Upper lobe of left lung (tissue), 4 donors: ENCODE measurements around the gene GPR55.

Experiments
- POLR2A ChIP-seq, 4 donors: fragments of 450-650 bp; IDR thresholded peaks; one replicate each; pipeline ENCODE4 v1.5.1; 2016 to 2017; ENCODE audit warnings: antibody characterized with exemption in 4 of 4, mild to moderate bottlenecking in 2 of 4
- TF ChIP-seq, protein P1 (sequence below), 6 experiments: fragments of 450-650 bp in 4 of 6; fragments of 200-600 bp in 2 of 6; sonication (generic) in 2 of 6; IDR thresholded peaks; one replicate each; pipeline ENCODE4 v1.5.1; 2016 to 2019; ENCODE audit warnings: antibody characterized with exemption in 6 of 6

DNA sequence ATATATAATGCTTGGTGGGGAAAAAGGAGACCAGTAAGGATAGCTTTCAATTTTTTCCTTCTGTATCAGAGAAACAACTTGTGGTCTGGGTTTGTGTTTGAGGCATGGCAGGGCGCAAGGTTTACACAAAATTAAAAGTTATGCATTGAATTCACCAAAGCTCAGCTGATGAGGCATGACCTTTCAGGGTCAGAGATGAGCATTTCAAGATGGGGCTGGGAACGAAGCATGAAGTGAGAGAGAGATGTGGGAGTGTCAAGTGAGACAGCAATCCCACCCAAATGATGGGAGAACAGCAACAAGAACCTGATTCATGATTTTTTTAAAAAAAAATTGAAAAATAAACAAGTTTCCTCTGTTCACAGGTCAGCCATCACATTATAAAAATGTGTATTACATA, 4.9 kb downstream of the GPR55 start:
- TF ChIP-seq, protein P1, sequence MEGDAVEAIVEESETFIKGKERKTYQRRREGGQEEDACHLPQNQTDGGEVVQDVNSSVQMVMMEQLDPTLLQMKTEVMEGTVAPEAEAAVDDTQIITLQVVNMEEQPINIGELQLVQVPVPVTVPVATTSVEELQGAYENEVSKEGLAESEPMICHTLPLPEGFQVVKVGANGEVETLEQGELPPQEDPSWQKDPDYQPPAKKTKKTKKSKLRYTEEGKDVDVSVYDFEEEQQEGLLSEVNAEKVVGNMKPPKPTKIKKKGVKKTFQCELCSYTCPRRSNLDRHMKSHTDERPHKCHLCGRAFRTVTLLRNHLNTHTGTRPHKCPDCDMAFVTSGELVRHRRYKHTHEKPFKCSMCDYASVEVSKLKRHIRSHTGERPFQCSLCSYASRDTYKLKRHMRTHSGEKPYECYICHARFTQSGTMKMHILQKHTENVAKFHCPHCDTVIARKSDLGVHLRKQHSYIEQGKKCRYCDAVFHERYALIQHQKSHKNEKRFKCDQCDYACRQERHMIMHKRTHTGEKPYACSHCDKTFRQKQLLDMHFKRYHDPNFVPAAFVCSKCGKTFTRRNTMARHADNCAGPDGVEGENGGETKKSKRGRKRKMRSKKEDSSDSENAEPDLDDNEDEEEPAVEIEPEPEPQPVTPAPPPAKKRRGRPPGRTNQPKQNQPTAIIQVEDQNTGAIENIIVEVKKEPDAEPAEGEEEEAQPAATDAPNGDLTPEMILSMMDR (IDR thresholded peaks at IDR 0.05) = no peak
- TF ChIP-seq POLR2A (IDR thresholded peaks at IDR 0.05) = no peak
